SK-MEL-5 (cell line): ENCODE results near the gene PRKCQ. TPM values are rescaled to one million over a fixed set of nuclear protein-coding genes. Genes with fewer than 3 reads are reported as not detected.

Experiments used
- DNase-seq: peaks from one replicate; pipeline ENCODE4 v3.0.0-alpha.2; 2016; ENCODE audit warnings: low read depth, low spot score
- in situ Hi-C: cut with HindIII; loops from 2 replicates; pipeline ENCODE4 v1.10.0; 2016; ENCODE audit warnings: low sequenced_read_pairs, high pct_unique_total_duplicates, low pct_unique_long_range_greater_than_20kb
- total RNA-seq: library from RNA; depleted of rRNA; stranded (reverse); fragments of >200 nt; shearing (Covaris generic); gene quantifications from 2 replicates; pipeline ENCODE4 v1.2.3, GENCODE V29; 2014

Gene PRKCQ
- total RNA-seq, 1 experiment from 2014 or later, result not detected

- no peak for DNase-seq
- in situ Hi-C loops, result no loop called here
Observed at GRCh38 chr10:6543431-6544005, 36.6 kb downstream of the PRKCQ start.

- in situ Hi-C loops, result no loop called here
- DNase-seq, result no peak
Observed at GRCh38 chr10:6542999-6543430, 37.1 kb downstream of the PRKCQ start.

GRCh38 chr10:6539833-6540232, 40.2 kb downstream of the PRKCQ start:
- no peak for DNase-seq
- in situ Hi-C loops, result no loop called here

DNA sequence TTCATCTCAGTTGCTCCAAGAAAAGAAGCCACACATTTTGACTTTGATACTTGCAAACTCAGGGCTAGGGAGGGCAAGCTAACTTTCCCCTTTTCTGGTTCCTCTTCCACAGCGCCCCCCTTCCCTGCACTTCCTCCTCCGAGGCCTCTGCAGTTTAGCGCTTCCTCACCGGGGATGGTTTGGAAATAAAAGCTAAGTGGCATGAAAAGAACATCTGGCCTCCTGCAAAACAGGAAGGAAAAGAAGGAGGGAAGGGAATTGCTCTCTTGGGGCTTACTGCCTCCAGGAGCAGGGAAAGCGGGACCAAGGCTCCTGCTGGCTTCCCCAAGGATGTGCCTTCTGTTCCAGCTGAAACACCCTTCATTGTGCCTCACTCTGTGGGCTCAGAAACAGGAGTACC, 42.3 kb downstream of the PRKCQ start:
- in situ Hi-C loops, result no loop called here
- no peak for DNase-seq

- in situ Hi-C loops, result no loop called here
- no peak for DNase-seq
Observed at GRCh38 chr10:6536102-6536501, 44.0 kb downstream of the PRKCQ start.

DNA sequence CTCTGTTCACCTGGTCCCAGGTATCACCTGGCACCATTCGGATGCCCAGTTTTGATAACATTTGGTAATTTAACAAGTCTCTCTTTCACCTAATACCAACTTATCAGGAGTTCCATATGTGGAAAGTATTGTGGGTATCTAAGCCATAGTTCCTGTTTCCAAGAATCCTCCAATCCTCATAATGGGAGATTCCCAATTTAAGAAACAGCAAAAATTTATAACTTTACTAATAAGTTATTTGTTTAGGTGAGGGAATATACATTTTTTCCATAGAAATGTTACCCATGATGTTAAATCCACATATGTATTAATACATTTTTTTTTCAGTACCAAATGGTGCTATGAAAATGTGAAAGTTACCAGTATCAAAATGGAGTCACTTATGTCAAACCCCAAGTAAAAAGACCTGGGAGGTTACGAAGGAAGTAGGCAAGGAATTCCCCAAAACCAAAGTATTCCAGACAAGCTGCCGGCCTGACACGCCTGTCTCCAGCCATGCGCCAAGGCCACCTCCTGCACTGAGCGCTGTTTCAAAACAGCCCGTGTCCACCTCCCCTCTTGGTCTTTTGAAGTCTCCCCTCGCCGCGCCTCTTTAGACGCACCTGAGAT, 44.8 kb downstream of the PRKCQ start:
- in situ Hi-C loops, result no loop called here

DNA sequence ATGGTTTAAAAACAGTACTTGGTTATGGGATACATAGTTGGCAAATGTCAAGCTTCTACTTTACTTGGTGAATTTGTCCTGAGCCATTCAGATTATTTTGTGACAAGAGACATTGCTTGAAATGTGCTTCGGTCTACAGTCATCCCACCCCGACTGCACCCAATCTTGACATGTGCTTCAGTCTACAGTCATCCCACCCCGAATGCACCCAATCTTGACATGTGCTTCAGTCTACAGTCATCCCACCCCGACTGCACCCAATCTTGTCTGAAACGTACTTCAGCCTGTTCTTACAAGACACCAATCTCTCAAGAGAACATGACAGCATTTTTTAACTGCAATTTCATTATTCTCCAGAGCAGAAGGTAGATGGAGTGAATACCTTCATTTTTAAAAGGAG, 47.8 kb downstream of the PRKCQ start:
- in situ Hi-C loops, result no loop called here
- DNase-seq, result no peak

More for the DNA sequence above, 44.8 kb downstream of the PRKCQ start:
- DNase-seq, result no peak

- in situ Hi-C loops, result no loop called here
- DNase-seq, result no peak
Observed at GRCh38 chr10:6530966-6531365, 49.1 kb downstream of the PRKCQ start.

DNA sequence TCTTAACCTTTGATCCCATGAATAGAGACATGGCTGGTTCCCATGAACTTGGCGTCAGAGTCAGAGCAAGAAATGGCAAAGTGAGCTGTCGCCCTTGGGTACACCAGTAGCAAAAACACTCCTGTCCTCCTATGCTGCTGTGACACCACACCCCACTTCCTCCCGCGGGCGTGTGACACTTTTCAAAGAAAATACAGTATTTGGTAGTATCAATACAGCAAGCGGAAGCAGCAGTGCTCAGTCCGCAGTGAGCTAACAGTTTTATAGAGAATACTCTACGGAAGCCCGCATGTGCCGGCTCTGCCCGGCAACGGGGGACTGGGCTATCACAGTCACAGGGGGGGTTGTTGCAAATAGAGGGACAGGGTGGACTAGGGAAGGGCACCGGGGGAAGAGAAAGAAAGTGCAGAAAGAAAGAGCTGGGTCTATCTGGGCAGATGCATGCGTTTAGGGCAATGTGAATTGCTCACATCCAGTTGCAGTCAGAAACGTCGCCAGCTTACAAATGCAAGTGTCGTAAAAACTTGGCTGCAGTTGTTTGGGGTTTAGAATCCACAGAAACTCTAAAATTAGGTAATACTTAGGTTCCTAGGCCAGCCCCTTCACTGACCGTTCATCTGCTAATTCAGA, 49.8 kb downstream of the PRKCQ start:
- DNase-seq, result no peak
- in situ Hi-C loops, result no loop called here

DNA sequence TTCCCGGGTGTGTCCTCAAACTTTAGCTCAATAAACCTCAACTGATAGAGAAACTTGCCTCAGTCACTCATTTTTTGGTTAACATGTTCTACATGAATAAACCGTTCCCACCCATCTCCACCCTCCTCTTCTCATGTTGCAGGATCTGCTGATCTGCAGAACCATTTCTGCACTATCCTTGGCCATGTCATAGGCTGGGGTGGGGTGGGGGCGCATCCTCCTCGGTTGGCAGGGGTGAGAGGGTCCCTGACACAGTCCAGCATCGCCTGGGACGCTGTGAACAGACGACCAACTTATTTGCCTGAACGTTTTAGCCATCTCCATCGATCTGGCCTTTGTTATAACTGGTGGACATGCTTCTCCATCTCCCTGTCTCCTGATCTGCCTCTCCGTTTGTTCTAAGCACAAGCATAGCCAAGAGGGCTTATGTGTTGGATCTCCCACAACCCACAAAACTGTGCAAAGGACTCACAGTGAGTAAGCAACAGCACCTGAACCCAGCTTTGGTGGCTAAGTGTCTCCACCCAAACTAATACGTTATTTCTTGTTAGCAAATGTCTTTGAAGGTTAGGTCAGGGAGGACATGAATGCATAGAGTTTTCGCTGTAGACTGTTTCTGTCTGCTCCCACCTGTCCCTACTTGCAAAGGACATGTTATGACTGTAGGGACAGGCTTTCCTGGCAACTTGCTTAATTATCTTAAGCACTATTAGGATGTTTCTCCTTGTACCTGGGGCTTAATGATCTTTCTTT, 51.7 kb downstream of the PRKCQ start:
- in situ Hi-C loops, result no loop called here
- DNase-seq, result no peak

- no peak for DNase-seq
- in situ Hi-C loops, result no loop called here
Observed at GRCh38 chr10:6525599-6526165, 54.4 kb downstream of the PRKCQ start.

DNA sequence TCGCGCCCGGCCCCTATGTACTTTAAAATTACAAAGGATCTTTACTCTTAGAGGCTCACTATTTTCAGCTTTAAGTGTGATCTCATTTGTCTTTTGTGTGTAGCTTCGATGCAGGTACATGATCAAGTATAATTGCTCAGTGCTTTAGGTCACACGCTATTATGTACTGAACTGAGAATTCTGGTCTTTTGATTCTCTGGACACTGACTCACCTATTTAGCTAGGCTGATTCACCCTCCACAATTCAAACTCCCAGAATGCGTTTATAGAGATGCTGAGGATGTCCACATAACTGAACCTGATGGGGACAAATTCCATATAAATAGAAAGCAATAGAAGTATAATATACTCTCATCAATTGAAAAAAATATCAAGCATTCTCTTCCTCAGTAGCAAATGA, 57.8 kb downstream of the PRKCQ start:
- in situ Hi-C loops, result no loop called here
- no peak for DNase-seq

GRCh38 chr10:6520138-6520537, 59.9 kb downstream of the PRKCQ start:
- DNase-seq, result no peak
- in situ Hi-C loops, result no loop called here

DNA sequence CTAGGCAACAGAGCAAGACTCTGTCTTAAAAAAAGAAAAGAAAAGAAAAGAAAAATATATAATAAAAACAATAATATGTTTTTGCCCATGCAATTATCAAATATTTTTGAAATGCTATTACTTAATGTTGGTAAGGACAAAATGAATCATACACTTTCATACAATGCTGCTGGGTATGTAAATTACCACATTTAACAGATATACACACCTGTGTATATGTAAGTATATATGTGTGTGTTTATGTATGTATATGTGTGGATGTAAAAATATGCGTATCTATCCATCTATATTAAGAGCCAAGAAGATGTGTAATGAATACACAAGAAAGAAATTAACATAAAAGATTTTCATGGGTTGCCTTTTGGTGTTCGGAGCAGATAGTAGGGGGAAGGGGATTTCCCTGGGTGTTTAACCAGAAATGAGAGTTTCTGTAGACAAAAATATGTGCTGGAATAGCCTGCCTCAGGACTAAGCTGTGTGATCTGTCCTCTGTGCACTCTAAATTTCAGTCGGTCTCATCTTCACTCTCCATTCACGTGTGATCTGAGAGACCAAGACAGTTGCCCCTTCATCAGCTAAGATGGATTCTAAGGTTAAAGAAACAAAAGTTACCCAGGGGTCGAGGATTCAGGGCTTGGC, 61.2 kb downstream of the PRKCQ start:
- in situ Hi-C loops, result no loop called here
- no peak for DNase-seq

DNA sequence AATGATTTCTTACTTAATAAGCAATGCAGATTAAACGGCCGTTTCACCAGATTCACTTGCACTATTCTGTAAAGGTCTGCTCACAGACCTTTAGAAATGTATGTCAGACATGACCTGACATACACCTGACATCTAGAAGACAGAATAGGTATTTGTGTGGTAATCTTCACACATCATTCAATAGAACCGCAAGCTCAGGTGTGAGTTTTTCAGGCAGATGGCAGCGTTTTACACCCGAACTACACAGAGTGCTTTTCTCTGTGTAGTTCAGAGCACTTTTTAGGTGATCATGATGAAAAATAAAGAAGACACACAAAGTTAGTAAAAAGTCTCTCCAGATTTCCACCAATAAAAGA, 63.2 kb downstream of the PRKCQ start:
- no peak for DNase-seq
- in situ Hi-C loops, result no loop called here

GRCh38 chr10:6516281-6516928, 63.7 kb downstream of the PRKCQ start:
- no peak for DNase-seq
- in situ Hi-C loops, result no loop called here
